ENCODE data around the gene CLDN14. TPM values are rescaled to one million over a fixed set of nuclear protein-coding genes. Genes with fewer than 3 reads are reported as not detected.

Gene CLDN14, protein sequence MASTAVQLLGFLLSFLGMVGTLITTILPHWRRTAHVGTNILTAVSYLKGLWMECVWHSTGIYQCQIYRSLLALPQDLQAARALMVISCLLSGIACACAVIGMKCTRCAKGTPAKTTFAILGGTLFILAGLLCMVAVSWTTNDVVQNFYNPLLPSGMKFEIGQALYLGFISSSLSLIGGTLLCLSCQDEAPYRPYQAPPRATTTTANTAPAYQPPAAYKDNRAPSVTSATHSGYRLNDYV
- not detected for total RNA-seq

GRCh38 chr21:36479415-36480402 lies at the start of gene CLDN14:
Gene CLDN14, minus strand, starts transcription at chr21:36480122. Its CDS starts 18,427 bp downstream, at chr21:36461695.
- Histone ChIP-seq H3K4me3 (no peak within 1 kb of the TSS), H3K9me3 (no peaks in the 10 kb centered on the region), H3K27ac (peak within 1 kb of the TSS in 1 of 2 donors; percentile 13), H3K36me3 (no peaks in the 10 kb centered on the region), H3K27me3 (replicated peaks; ENCODE audit: insufficient read depth) (no peaks in the 10 kb centered on the region), H3K4me1 (replicated peaks) (no peaks in the 10 kb centered on the region)
- TF ChIP-seq CTCF (IDR thresholded peaks at IDR 0.05) (no peak), POLR2A (IDR thresholded peaks at IDR 0.05) (no peak), POLR2AphosphoS5 (IDR thresholded peaks at IDR 0.05) (no peak)
- 65% methylated on average over 25 of the region's 25 CpGs for whole genome bisulfite sequencing
- DNase-seq (ENCODE audit: low spot score): peak; percentile 57
- intact Hi-C loops (cut with DNase I): loop anchor here (10.0 kb wide), 1 partner anchor 55 kb away; no protein-coding TSS in a partner anchor

DNA sequence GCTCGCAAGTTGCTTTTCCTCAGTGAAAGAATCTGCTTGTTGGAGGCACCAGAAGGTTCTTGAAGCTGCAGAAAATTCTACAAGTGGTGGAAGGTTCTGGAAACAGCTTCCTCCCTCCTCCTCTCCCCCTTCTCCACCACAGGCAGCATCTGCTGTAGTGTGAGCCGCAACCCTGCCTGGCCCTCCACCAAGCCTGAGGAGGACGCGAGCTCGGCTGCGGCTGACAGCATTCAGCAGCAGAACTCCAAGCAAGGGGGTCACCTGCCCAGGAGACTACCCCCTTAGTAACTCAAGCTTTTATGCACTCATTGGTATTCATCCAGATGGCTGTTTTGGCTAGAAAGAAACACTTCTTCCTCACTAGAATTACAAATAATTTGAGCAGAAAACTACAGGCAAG lies 48.8 kb upstream of the CLDN14 start:
- H3K9me3 ChIP-seq: no peaks in the 10 kb centered on the region
- intact Hi-C loops (cut with DNase I): no loop called here
- 84% methylated on average over 6 of the region's 6 CpGs for WGBS
- H3K4me1 ChIP-seq (replicated peaks): no peaks in the 10 kb centered on the region
- no peaks in the 10 kb centered on the region for H3K27me3 ChIP-seq (replicated peaks; ENCODE audit: insufficient read depth)
- TF ChIP-seq CTCF (IDR thresholded peaks at IDR 0.05) (no peak), POLR2AphosphoS5 (IDR thresholded peaks at IDR 0.05) (no peak), POLR2A (IDR thresholded peaks at IDR 0.05) (no peak)
- H3K36me3 ChIP-seq: no peaks in the 10 kb centered on the region
- H3K4me3 ChIP-seq: no peak overlapping the region
- H3K27ac ChIP-seq: no peak overlapping the region
- no peak for DNase-seq (ENCODE audit: low spot score)

GRCh38 chr21:36527317-36527716 lies 47.4 kb upstream of the CLDN14 start:
- Histone ChIP-seq H3K9me3 (no peaks in the 10 kb centered on the region), H3K27ac (no peak overlapping the region), H3K27me3 (replicated peaks; ENCODE audit: insufficient read depth) (no peaks in the 10 kb centered on the region), H3K4me1 (replicated peaks) (no peaks in the 10 kb centered on the region), H3K4me3 (no peak overlapping the region), H3K36me3 (no peaks in the 10 kb centered on the region)
- TF ChIP-seq POLR2AphosphoS5 (IDR thresholded peaks at IDR 0.05) (no peak), CTCF (IDR thresholded peaks at IDR 0.05) (no peak), POLR2A (IDR thresholded peaks at IDR 0.05) (no peak)
- no peak for DNase-seq (ENCODE audit: low spot score)
- intact Hi-C loops (cut with DNase I): no loop called here
- 95% methylated on average over 6 of the region's 6 CpGs for WGBS

DNA sequence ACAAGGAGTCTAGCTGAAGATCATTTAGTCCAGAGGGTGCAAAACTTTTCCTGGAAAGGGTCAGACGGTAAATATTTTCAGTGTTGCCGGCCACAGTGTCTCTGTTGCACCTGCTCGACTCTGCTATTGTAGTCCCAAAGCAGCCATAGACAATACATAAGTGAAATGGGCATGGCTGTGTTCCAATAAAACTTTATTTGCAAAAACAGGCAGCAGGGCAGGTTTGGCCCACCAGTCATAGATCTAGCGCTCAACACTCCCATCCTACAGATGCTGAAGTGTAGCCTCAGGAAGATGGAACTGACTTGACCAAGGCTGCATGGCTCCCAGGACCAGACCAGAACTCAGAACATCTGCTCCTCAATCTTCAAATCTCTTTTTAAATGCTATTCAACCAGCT lies 46.2 kb upstream of the CLDN14 start:
- no peaks in the 10 kb centered on the region for H3K27me3 ChIP-seq (replicated peaks; ENCODE audit: insufficient read depth)
- no peak for DNase-seq (ENCODE audit: low spot score)
- no peak overlapping the region for H3K4me3 ChIP-seq
- no peaks in the 10 kb centered on the region for H3K4me1 ChIP-seq (replicated peaks)
- WGBS: 94% methylated on average over 4 of the region's 4 CpGs
- H3K27ac ChIP-seq: no peak overlapping the region
- no peaks in the 10 kb centered on the region for H3K36me3 ChIP-seq
- H3K9me3 ChIP-seq: no peaks in the 10 kb centered on the region
- intact Hi-C loops (cut with DNase I): no loop called here
- TF ChIP-seq POLR2A (IDR thresholded peaks at IDR 0.05) (no peak), CTCF (IDR thresholded peaks at IDR 0.05) (no peak), POLR2AphosphoS5 (IDR thresholded peaks at IDR 0.05) (no peak)

Measured in prostate gland (tissue), 2 donors.